GM18858 (cell line): ENCODE measurements around the gene MPC2.

Experiments
- ATAC-seq: cut with Tn5 transposase; IDR thresholded peaks from one replicate; pipeline ENCODE4 v1.9.1; 2021; ENCODE audit not compliant: unreplicated experiment

MPC2 gene

GRCh38 chr1:167936930-167937708 lies at the start of gene MPC2:
TSS of gene MPC2 (minus strand) at chr1:167937072. CDS start at chr1:167935841, 1,231 bp downstream.
- ATAC-seq: no peak

DNA sequence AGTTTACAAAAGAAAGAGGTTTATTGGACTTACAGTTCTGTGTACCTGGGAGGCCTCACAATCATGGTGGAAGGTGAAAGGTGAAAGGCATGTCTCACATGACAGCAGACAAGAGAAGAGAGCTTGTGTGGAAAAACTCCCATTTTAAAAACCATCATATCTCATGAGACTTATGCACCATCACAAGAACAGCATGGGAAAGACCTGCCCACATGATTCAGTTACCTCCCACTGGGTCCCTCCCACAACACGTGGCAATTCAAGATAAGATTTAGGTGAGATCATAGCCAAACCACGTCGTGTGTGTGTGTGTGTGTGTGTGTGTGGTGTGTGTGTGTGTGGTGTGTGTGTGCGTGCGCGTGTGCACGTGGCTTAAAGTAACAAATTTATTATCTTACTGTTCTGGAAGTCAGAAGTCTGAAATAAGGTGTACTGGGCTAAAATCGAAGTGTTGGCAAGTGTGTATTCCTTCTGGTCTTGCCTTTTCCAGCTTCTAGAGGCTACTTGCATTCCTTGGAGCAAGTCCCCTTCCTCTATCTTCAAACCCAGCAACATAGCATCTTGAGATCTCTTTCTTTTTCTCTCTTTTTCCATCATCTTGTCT lies 48.1 kb upstream of the MPC2 start:
- ATAC-seq: no peak

- ATAC-seq: no peak
These were observed 47.0 kb upstream of the MPC2 start for GRCh38 chr1:167983797-167984420.

DNA sequence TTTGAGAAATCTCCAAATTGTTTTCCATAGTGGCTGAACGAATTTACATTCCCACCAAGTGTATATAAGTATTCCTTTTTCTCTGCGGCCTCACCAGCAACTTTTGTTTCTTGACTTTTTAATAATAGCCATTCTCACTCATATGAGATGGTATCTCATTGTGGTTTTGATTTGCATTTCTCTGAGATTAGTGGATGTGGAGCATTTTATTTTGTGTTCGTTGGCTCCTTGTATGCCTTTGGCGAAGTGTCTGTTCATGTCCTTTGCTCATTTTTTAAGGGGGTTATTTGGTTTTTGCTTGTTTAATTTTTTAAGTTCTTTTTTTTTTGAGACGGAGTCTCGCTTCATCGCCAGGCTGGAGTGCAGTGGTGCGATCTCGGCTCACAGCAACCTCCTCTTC lies 45.1 kb upstream of the MPC2 start:
- ATAC-seq: no peak

GRCh38 chr1:167977245-167977644 lies 40.4 kb upstream of the MPC2 start:
- ATAC-seq: no peak

DNA sequence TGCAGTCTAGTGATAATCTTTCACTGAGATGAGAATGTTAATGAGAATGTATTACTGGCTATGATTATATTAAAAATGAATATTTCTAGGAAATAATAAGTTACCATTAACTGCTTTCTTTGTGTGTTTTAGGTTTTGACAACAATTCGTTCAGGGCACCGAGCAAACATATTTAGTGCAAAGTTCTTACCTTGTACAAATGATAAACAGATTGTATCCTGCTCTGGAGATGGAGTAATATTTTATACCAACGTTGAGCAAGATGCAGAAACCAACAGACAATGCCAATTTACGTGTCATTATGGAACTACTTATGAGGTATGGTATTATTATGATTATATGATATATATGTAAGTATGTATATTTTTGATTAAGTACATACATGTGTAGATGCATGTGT lies 37.8 kb upstream of the MPC2 start:
- ATAC-seq: no peak

DNA sequence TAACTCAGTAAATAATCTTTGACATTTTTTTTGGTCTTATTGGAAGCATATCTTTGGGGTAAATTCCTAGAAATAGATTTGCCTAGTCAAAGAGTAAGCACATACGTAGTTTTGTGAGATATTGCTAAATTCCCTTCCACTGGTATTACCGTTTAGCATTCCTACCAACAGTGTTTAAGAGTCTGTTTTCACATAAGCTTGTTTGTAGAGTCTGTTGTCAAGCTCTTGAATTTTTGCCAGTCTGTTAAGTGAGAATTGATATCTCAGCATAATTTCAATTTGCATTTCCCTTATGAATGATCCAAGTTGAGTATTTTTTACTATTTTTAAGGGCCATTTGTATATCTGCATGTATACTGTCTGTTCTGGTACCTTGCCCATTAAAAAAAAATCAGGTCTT lies 37.0 kb upstream of the MPC2 start:
- no peak for ATAC-seq

- no peak for ATAC-seq
These were observed 31.7 kb upstream of the MPC2 start for GRCh38 chr1:167968569-167968968.

- ATAC-seq: no peak
These were observed 29.2 kb upstream of the MPC2 start for GRCh38 chr1:167966050-167966449.

GRCh38 chr1:167964646-167965045 lies 27.8 kb upstream of the MPC2 start:
- no peak for ATAC-seq

DNA sequence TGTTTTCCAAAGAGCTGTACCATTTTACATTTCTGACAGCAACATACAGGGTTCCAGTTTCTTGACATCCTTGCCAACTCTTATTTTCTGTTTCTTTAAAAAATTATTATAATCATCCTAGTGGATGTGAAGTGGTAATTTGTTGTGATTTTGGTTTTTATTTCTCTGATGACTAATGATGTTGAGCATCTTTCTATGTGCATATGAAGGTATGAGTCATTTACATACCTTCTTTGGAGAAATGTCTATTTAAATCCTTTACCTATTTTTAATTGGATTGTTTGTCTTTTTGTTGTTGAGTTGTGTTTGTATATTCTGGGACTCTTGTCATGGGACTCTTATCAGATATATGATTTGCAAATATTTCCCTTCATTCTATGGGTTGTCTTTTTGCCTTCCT lies 20.8 kb upstream of the MPC2 start:
- ATAC-seq: no peak

DNA sequence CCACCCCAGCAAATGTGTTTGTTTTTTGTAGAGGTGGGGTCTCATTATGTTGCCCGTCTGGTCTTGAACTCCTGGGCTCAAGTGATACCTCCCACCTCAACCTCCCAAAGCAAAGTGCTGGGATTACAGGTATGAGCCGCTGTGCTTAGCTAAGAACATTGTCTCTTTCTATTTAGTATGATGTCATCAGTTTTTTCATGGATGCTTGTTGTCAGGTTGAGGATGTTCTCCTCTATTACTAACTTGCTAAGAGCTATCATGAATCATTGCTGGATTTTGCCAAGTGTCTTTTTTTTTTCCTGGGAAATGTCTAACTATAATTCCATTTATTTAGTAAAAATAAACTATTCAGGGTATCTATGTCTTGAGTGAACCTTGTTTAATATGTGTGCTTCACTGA lies 19.0 kb upstream of the MPC2 start:
- ATAC-seq: no peak

DNA sequence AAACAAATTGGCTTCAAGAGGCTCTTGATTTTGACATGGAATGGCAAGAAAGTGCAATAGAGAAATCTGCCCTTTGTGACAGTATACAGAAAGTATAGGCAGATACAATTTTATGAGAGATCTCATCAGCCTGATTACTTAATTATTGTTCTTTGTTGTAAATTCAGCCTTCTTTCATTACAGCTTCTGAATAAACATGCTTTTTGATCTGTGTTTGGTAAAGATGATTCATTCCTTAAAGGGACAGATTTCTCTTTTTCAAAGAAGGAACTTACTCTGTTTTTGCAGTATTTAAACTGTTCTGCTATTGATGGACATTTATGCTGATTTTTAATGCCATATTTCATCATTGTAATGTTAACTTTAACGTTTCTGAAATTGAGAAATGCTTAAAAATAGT lies 13.7 kb upstream of the MPC2 start:
- no peak for ATAC-seq

- no peak for ATAC-seq
These were observed 12.9 kb upstream of the MPC2 start for GRCh38 chr1:167949785-167950184.

DNA sequence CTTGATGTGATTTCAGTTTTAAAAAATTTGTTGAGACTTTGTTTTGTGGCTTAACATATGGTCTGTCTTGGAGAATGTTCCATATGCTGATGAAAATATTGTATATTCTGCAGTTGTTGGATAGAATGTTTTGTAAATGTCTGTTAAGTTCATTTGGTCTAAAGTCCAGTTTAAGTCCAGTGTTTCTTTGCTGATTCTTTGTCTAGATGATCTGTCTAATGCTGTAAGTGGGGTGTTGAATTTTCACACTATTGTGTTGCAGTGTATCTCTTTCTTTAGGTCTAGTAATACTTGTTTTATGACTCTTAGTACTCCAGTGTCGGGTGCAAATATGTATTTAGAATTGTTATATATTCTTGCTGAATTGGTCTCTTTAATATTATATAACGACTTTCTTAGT lies 10.9 kb upstream of the MPC2 start:
- no peak for ATAC-seq

- no peak for ATAC-seq
These were observed 6.7 kb upstream of the MPC2 start for GRCh38 chr1:167943541-167943940.

- ATAC-seq: no peak
These were observed 3.4 kb upstream of the MPC2 start for GRCh38 chr1:167940264-167940663.

DNA sequence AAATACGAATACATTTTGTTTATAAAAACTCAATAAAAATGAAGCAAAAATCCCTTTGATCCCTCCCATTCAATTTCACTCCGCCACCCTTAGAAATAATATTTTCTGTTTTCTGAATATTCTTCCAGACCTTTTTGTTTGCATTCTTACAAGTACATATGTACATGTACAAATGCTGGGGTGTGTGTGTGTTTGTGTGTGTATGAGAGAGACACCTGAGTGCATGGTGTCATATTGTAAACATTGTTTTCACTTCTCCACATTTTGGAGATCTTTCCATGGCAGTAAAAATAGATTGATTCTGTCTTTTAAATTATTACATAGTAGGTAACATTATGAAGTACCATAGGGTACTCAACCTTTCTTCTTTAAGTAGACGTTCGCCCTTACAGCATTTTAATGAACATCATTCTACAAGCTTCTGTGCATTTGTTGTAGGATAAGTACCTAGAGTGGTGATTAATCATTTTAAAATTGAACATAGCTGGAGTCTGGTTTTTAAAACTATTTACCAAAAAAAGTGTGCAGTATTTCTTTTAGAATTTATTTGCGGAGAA lies 1.3 kb upstream of the MPC2 start:
- ATAC-seq: no peak

DNA sequence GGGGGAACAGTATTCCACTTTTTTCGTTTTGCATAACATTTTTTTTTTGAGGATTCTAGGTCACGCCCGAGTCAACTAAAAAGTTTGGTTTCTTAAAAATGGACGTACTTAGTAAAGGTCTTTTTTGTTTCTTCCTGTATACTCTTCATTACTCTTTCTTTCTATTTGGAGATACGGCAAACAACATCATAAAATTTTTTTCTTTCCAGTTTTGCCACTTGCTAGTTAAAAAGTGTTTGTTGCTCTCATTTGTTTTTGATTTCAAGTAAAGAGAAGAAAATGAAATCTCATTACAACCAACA lies 788 bp upstream of the MPC2 start:
- no peak for ATAC-seq

DNA sequence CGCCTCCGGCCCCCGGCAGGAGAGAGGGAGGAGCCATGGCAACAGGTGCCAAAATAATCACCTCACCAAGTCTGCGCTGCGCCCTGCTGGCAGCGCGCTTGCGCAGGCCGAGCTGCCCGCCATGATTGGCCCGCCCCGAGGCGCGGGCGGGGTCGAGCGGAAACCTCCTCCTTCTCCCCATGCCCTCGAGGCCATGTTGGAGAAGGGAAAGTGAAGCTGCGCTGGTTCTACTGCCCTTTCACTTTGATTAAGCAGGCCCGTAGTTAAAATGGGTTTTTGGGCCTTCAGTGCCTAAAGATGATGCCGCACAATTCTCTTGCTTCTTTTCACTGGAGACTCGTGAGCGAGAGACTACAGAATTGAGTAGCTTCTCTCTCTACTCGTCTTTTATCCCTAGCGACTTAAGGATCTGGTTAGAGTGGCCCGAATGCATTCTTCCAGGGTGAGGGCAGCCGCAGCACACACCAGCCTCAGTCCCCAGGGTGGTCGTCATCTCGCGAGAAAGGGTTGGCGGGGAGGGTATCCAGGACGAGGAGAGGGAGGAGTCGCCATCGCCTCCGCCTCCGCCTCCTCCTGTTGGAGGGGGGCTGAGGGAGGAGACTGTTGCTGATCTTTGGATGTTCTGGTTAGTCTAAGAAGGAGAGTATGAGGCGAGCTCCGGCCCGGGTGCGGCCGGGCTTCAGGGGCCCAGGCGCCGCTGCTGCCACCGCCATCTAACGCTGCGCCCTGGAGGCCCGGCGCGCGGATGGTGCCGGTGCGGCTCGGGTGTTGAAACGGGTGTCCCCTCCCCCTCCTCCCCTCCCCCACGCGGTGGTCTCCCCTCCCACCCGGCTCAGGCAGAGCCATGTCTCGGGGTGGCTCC lies 573 bp downstream of the MPC2 start, which contains the start of gene DCAF6:
TSS of gene DCAF6 (plus strand) at position 616 of the 862 bp plus-strand sequence. CDS start at position 845, 229 bp downstream.
- peak; percentile 80 for ATAC-seq
